GM23338 (cell line): ENCODE results near the gene NEO1. TPM values are rescaled to one million over a fixed set of nuclear protein-coding genes. Genes with fewer than 3 reads are reported as not detected.

Experiments
- ATAC-seq: fragments of 200-7000 bp; cut with Tn5 transposase; 3 replicates; pipeline ENCODE4 v1.9.1; 2020
- DNase-seq: peaks from one replicate; pipeline ENCODE4 v3.0.0-alpha.2; 2015; ENCODE audit warnings: low spot score
- H2AFZ ChIP-seq: fragments of 200-600 bp; sonication (generic); 2 replicates; pipeline ENCODE4 v1.8.0; 2016; ENCODE audit warnings: antibody characterized with exemption, mild to moderate bottlenecking, moderate library complexity
- H3F3A ChIP-seq: fragments of 200-600 bp; sonication (generic); replicated peaks from 2 replicates; pipeline ENCODE4 v1.8.0; 2017; ENCODE audit warnings: antibody characterized with exemption, mixed run types, low read depth
- H3K27ac ChIP-seq: fragments of 200-600 bp; sonication (generic); 2 replicates; pipeline ENCODE4 v1.6.1; 2016; ENCODE audit warnings: low read depth
- H3K27me3 ChIP-seq: fragments of 200-600 bp; sonication (generic); 2 replicates; pipeline ENCODE4 v1.8.0; 2016; ENCODE audit warnings: mild to moderate bottlenecking, mixed run types, moderate library complexity; ENCODE audit not compliant: insufficient read depth
- H3K36me3 ChIP-seq: fragments of 200-600 bp; sonication (generic); 2 replicates; pipeline ENCODE4 v1.8.0; 2016; ENCODE audit warnings: mild to moderate bottlenecking; ENCODE audit not compliant: insufficient read depth
- H3K4me1 ChIP-seq: fragments of 200-600 bp; sonication (generic); 2 replicates; pipeline ENCODE4 v1.8.0; 2016; ENCODE audit warnings: mild to moderate bottlenecking, moderate library complexity; ENCODE audit not compliant: insufficient read depth
- H3K4me2 ChIP-seq: fragments of 200-600 bp; sonication (generic); 2 replicates; pipeline ENCODE4 v1.7.1; 2017; ENCODE audit warnings: mixed run types
- H3K4me3 ChIP-seq: fragments of 200-600 bp; sonication (generic); 2 replicates; pipeline ENCODE4 v1.6.1; 2016; ENCODE audit warnings: mixed run types
- H3K79me2 ChIP-seq: fragments of 200-600 bp; sonication (generic); replicated peaks from 2 replicates; pipeline ENCODE4 v1.8.0; 2017; ENCODE audit warnings: mild to moderate bottlenecking; ENCODE audit not compliant: insufficient read depth
- H3K9me2 ChIP-seq: fragments of 200-600 bp; sonication (generic); 2 replicates; pipeline ENCODE4 v1.8.0; 2017; ENCODE audit not compliant: insufficient read depth
- H4K20me1 ChIP-seq: fragments of 200-600 bp; sonication (generic); replicated peaks from 2 replicates; pipeline ENCODE4 v1.8.0; 2017; ENCODE audit warnings: mild to moderate bottlenecking; ENCODE audit not compliant: insufficient read depth
- H3K27ac Mint-ChIP-seq: 2 replicates; pipeline ENCODE4 v1.8.0; 2020; ENCODE audit warnings: inconsistent platforms, mild to moderate bottlenecking, moderate library complexity, mixed read lengths
- H3K27me3 Mint-ChIP-seq: 3 replicates; pipeline ENCODE4 v1.8.0; 2022; ENCODE audit warnings: low read depth, mild to moderate bottlenecking, moderate library complexity, mixed read lengths, inconsistent platforms; ENCODE audit not compliant: insufficient read depth, poor library complexity
- H3K36me3 Mint-ChIP-seq: 3 replicates; pipeline ENCODE4 v1.8.0; 2021; ENCODE audit warnings: low read depth, mild to moderate bottlenecking, inconsistent platforms, moderate library complexity, mixed read lengths
- H3K4me1 Mint-ChIP-seq: 3 replicates; pipeline ENCODE4 v1.8.0; 2020; ENCODE audit warnings: mild to moderate bottlenecking, inconsistent platforms, mixed read lengths
- H3K4me3 Mint-ChIP-seq: 3 replicates; pipeline ENCODE4 v1.8.0; 2021; ENCODE audit warnings: moderate library complexity, mild to moderate bottlenecking, inconsistent platforms, mixed read lengths
- H3K9me3 Mint-ChIP-seq: 3 replicates; pipeline ENCODE4 v1.8.0; 2020; ENCODE audit warnings: moderate library complexity, mild to moderate bottlenecking, inconsistent platforms, mixed read lengths
- CREB1 ChIP-seq: fragments of 250-450 bp; sonication (Bioruptor Pico); IDR thresholded peaks from 2 replicates; pipeline ENCODE4 v1.5.0; 2020; ENCODE audit warnings: low read depth, mild to moderate bottlenecking, moderate library complexity
- EZH2 ChIP-seq: fragments of 200-600 bp; sonication (generic); IDR thresholded peaks from one replicate; pipeline ENCODE4 v1.8.0; 2017; ENCODE audit warnings: antibody characterized with exemption, mild to moderate bottlenecking, low read depth; ENCODE audit not compliant: unreplicated experiment
- EZH2phosphoT487 ChIP-seq: fragments of 200-600 bp; sonication (generic); IDR thresholded peaks from one replicate; pipeline ENCODE4 v1.8.1; 2018; ENCODE audit warnings: antibody characterized with exemption; ENCODE audit not compliant: unreplicated experiment
- JUNB ChIP-seq: IDR thresholded peaks from one replicate; pipeline ENCODE4 v1.6.1; 2016; ENCODE audit warnings: antibody characterized with exemption; ENCODE audit not compliant: unreplicated experiment
- NANOG ChIP-seq: IDR thresholded peaks from 2 replicates; pipeline ENCODE4 v1.6.1; 2016; ENCODE audit warnings: antibody characterized with exemption, borderline replicate concordance
- POLR2AphosphoS5 ChIP-seq: IDR thresholded peaks from 2 replicates; pipeline ENCODE4 v1.6.1; 2016; ENCODE audit warnings: antibody characterized with exemption, low read depth
- STAT1 ChIP-seq: IDR thresholded peaks from one replicate; pipeline ENCODE4 v1.6.1; 2016; ENCODE audit warnings: antibody characterized with exemption; ENCODE audit not compliant: unreplicated experiment
- ZNF114 ChIP-seq: fragments of 250-450 bp; sonication (Bioruptor Pico); IDR thresholded peaks from 2 replicates; pipeline ENCODE4 v1.5.0; 2020; ENCODE audit warnings: mild to moderate bottlenecking, moderate library complexity
- ZNF331 ChIP-seq: fragments of 250-450 bp; sonication (Bioruptor Pico); IDR thresholded peaks from 2 replicates; pipeline ENCODE4 v1.5.0; 2020; ENCODE audit warnings: low read depth, mild to moderate bottlenecking, moderate library complexity
- polyA plus RNA-seq: library from polyadenylated mRNA; unstranded; fragments of >200 nt; fragmentation: Nextera tagmentation; extraction: Ambion mirVana; gene quantifications from 2 replicates; pipeline ENCODE4 v1.2.1, GENCODE V29; 2016
- total RNA-seq: library from RNA; depleted of rRNA; stranded (reverse); fragments of >200 nt; shearing (Covaris generic); gene quantifications from 2 replicates; pipeline ENCODE4 v1.2.3, GENCODE V29; 2014
- TF ChIP-seq, protein P1 (sequence below): IDR thresholded peaks from 2 replicates; pipeline ENCODE4 v1.6.1; 2016; ENCODE audit warnings: antibody characterized with exemption
- TF ChIP-seq, protein P2 (sequence below), 2 experiments: fragments of 200-600 bp in 1 of 2; sonication (generic) in 1 of 2; conservative IDR thresholded peaks; 2 replicates each; pipeline versions ENCODE4 v1.5.1 to v1.6.1; 2016 to 2017; ENCODE audit warnings: antibody characterized with exemption in 2 of 2, low read depth in 2 of 2, mild to moderate bottlenecking in 2 of 2, moderate library complexity in 1 of 2
- TF ChIP-seq, protein P3 (sequence below): IDR thresholded peaks from one replicate; pipeline ENCODE4 v1.6.1; 2018; ENCODE audit warnings: antibody characterized with exemption; ENCODE audit not compliant: unreplicated experiment
- TF ChIP-seq, protein P4 (sequence below): fragments of 250-450 bp; sonication (Bioruptor Pico); IDR thresholded peaks from 2 replicates; pipeline ENCODE4 v1.5.0; 2020; ENCODE audit warnings: mild to moderate bottlenecking, moderate library complexity

The NEO1 gene
- total and polyA plus RNA-seq, 2 experiments from 2014 or later: 8.4 to 45.8 TPM

DNA sequence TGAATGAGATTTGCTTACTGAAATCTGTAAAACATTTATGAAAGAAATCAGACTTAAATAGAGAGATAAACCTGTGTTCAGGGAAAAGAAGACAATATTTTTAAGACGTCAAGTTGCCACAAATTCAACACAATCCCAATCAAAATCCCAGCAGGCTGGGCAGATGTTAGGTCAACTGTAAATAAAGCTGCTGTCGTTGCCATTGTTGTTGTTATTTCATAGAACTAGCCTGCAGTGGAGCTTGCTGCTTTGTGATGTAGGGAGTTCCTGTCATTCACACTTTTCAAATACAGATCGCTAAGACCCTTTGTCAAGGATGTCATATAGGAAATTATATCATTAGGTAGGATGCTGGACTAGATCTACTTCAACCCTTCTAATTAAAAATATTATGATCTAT, 123.1 kb downstream of the NEO1 start:
- no peak overlapping the region for H3K4me3 ChIP-seq
- H4K20me1 ChIP-seq: no peaks in the 10 kb centered on the region; the same call in 1 of the 2 replicates
- peak; percentile 51 for ATAC-seq
- Mint-ChIP-seq H3K27ac (no peak overlapping the region; the same call in 1 of the 2 replicates), H3K9me3 (no peaks in the 10 kb centered on the region), H3K27me3 (no peaks in the 10 kb centered on the region), H3K36me3 (peaks cover 5% of the 10 kb centered on the region), H3K4me1 (peaks cover 20% of the 10 kb centered on the region), H3K4me3 (no peak overlapping the region)
- DNase-seq: peak; percentile 16
- H3F3A ChIP-seq: no peaks in the 10 kb centered on the region
- H3K79me2 ChIP-seq: no peaks in the 10 kb centered on the region
- H3K9me2 ChIP-seq: no peaks in the 10 kb centered on the region
- no peak overlapping the region for H3K27ac ChIP-seq
- TF ChIP-seq, protein P1, sequence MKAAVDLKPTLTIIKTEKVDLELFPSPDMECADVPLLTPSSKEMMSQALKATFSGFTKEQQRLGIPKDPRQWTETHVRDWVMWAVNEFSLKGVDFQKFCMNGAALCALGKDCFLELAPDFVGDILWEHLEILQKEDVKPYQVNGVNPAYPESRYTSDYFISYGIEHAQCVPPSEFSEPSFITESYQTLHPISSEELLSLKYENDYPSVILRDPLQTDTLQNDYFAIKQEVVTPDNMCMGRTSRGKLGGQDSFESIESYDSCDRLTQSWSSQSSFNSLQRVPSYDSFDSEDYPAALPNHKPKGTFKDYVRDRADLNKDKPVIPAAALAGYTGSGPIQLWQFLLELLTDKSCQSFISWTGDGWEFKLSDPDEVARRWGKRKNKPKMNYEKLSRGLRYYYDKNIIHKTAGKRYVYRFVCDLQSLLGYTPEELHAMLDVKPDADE: no peak
- no peak for TF ChIP-seq ZNF331 (CRISPR knock-in tag)
- TF ChIP-seq, protein P2, sequence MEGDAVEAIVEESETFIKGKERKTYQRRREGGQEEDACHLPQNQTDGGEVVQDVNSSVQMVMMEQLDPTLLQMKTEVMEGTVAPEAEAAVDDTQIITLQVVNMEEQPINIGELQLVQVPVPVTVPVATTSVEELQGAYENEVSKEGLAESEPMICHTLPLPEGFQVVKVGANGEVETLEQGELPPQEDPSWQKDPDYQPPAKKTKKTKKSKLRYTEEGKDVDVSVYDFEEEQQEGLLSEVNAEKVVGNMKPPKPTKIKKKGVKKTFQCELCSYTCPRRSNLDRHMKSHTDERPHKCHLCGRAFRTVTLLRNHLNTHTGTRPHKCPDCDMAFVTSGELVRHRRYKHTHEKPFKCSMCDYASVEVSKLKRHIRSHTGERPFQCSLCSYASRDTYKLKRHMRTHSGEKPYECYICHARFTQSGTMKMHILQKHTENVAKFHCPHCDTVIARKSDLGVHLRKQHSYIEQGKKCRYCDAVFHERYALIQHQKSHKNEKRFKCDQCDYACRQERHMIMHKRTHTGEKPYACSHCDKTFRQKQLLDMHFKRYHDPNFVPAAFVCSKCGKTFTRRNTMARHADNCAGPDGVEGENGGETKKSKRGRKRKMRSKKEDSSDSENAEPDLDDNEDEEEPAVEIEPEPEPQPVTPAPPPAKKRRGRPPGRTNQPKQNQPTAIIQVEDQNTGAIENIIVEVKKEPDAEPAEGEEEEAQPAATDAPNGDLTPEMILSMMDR (conservative IDR thresholded peaks at IDR 0.05; ENCODE audit: low read depth in 2 of 2): no peak
- no peak for TF ChIP-seq JUNB
- no peak for TF ChIP-seq ZNF114 (CRISPR knock-in tag)
- no peak for TF ChIP-seq EZH2phosphoT487
- TF ChIP-seq CREB1 (CRISPR knock-in tag): no peak
- TF ChIP-seq POLR2AphosphoS5: no peak
- TF ChIP-seq, protein P3, sequence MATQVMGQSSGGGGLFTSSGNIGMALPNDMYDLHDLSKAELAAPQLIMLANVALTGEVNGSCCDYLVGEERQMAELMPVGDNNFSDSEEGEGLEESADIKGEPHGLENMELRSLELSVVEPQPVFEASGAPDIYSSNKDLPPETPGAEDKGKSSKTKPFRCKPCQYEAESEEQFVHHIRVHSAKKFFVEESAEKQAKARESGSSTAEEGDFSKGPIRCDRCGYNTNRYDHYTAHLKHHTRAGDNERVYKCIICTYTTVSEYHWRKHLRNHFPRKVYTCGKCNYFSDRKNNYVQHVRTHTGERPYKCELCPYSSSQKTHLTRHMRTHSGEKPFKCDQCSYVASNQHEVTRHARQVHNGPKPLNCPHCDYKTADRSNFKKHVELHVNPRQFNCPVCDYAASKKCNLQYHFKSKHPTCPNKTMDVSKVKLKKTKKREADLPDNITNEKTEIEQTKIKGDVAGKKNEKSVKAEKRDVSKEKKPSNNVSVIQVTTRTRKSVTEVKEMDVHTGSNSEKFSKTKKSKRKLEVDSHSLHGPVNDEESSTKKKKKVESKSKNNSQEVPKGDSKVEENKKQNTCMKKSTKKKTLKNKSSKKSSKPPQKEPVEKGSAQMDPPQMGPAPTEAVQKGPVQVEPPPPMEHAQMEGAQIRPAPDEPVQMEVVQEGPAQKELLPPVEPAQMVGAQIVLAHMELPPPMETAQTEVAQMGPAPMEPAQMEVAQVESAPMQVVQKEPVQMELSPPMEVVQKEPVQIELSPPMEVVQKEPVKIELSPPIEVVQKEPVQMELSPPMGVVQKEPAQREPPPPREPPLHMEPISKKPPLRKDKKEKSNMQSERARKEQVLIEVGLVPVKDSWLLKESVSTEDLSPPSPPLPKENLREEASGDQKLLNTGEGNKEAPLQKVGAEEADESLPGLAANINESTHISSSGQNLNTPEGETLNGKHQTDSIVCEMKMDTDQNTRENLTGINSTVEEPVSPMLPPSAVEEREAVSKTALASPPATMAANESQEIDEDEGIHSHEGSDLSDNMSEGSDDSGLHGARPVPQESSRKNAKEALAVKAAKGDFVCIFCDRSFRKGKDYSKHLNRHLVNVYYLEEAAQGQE: no peak
- TF ChIP-seq, protein P4, sequence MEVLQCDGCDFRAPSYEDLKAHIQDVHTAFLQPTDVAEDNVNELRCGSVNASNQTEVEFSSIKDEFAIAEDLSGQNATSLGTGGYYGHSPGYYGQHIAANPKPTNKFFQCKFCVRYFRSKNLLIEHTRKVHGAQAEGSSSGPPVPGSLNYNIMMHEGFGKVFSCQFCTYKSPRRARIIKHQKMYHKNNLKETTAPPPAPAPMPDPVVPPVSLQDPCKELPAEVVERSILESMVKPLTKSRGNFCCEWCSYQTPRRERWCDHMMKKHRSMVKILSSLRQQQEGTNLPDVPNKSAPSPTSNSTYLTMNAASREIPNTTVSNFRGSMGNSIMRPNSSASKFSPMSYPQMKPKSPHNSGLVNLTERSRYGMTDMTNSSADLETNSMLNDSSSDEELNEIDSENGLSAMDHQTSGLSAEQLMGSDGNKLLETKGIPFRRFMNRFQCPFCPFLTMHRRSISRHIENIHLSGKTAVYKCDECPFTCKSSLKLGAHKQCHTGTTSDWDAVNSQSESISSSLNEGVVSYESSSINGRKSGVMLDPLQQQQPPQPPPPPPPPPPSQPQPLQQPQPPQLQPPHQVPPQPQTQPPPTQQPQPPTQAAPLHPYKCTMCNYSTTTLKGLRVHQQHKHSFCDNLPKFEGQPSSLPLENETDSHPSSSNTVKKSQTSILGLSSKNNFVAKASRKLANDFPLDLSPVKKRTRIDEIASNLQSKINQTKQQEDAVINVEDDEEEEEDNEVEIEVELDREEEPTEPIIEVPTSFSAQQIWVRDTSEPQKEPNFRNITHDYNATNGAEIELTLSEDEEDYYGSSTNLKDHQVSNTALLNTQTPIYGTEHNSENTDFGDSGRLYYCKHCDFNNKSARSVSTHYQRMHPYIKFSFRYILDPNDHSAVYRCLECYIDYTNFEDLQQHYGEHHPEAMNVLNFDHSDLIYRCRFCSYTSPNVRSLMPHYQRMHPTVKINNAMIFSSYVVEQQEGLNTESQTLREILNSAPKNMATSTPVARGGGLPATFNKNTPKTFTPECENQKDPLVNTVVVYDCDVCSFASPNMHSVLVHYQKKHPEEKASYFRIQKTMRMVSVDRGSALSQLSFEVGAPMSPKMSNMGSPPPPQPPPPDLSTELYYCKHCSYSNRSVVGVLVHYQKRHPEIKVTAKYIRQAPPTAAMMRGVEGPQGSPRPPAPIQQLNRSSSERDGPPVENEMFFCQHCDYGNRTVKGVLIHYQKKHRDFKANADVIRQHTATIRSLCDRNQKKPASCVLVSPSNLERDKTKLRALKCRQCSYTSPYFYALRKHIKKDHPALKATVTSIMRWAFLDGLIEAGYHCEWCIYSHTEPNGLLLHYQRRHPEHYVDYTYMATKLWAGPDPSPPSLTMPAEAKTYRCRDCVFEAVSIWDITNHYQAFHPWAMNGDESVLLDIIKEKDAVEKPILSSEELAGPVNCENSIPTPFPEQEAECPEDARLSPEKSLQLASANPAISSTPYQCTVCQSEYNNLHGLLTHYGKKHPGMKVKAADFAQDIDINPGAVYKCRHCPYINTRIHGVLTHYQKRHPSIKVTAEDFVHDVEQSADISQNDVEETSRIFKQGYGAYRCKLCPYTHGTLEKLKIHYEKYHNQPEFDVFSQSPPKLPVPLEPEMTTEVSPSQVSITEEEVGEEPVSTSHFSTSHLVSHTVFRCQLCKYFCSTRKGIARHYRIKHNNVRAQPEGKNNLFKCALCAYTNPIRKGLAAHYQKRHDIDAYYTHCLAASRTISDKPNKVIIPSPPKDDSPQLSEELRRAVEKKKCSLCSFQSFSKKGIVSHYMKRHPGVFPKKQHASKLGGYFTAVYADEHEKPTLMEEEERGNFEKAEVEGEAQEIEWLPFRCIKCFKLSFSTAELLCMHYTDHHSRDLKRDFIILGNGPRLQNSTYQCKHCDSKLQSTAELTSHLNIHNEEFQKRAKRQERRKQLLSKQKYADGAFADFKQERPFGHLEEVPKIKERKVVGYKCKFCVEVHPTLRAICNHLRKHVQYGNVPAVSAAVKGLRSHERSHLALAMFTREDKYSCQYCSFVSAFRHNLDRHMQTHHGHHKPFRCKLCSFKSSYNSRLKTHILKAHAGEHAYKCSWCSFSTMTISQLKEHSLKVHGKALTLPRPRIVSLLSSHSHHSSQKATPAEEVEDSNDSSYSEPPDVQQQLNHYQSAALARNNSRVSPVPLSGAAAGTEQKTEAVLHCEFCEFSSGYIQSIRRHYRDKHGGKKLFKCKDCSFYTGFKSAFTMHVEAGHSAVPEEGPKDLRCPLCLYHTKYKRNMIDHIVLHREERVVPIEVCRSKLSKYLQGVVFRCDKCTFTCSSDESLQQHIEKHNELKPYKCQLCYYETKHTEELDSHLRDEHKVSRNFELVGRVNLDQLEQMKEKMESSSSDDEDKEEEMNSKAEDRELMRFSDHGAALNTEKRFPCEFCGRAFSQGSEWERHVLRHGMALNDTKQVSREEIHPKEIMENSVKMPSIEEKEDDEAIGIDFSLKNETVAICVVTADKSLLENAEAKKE (CRISPR knock-in tag): no peak
- TF ChIP-seq EZH2: no peak
- no peak for TF ChIP-seq STAT1
- no peak for TF ChIP-seq NANOG
- H3K36me3 ChIP-seq: peaks cover 3% of the 10 kb centered on the region
- H3K27me3 ChIP-seq: no peaks in the 10 kb centered on the region
- H3K4me2 ChIP-seq: 0 out of 2 replicates have a peak overlapping the region, but pooled peaks have one; percentile 7
- no peak overlapping the region for H2AFZ ChIP-seq
- peaks cover 13% of the 10 kb centered on the region; the same call in 1 of the 2 replicates for H3K4me1 ChIP-seq
